B cell (primary cell): ENCODE data around the gene LSMEM2. TPM values are rescaled to one million over a fixed set of nuclear protein-coding genes. Genes with fewer than 3 reads are reported as not detected.
A peak's percentile ranks its signal among the peaks of the same experiment; 100 is the strongest.

ENCODE experiments used
- ATAC-seq: fragments of 200-7000 bp; cut with Tn5 transposase; one replicate; pipeline ENCODE4 v1.10.0; 2021; ENCODE audit warnings: low read depth, mild to moderate bottlenecking, moderate number of reproducible peaks, moderate library complexity
- CTCF ChIA-PET: fragments of 350-600 bp; sonication (Branson Sonifier 250); formaldehyde crosslinking; loops from one replicate; lab custom pipeline; 2021; ENCODE audit warnings: antibody characterized with exemption, inconsistent platforms; lab: Charles Lee
- POLR2A ChIA-PET: fragments of 350-600 bp; sonication (Branson Sonifier 250); formaldehyde crosslinking; loops from one replicate; lab custom pipeline; 2021; ENCODE audit warnings: antibody characterized with exemption; lab: Charles Lee
- DNase-seq: peaks from one replicate; pipeline ENCODE4 v3.0.0; 2013
- H2AFZ ChIP-seq: 2 replicates; pipeline ENCODE4 v1.6.1; 2012; ENCODE audit warnings: mild to moderate bottlenecking, low read depth, low read length; ENCODE audit not compliant: insufficient read depth, poor library complexity, severe bottlenecking
- H3K27ac ChIP-seq, 2 donors: 1 replicate in 1 of 2; 2 replicates in 1 of 2; pipeline ENCODE4 v1.5.1; 2012 to 2013; ENCODE audit warnings: low read length in 2 of 2, mild to moderate bottlenecking in 2 of 2, moderate library complexity in 1 of 2
- H3K27me3 ChIP-seq, 4 experiments: fragments of 200-600 bp in 1 of 4; sonication (generic) in 1 of 4; replicated peaks in 1 of 4; 1 replicate in 2 of 4; 2 replicates in 2 of 4; pipeline versions ENCODE4 v1.6.1 to v1.7.0; 2013 to 2016; ENCODE audit warnings: low read length in 3 of 4, mild to moderate bottlenecking in 2 of 4, mixed read lengths in 1 of 4, moderate library complexity in 1 of 4; ENCODE audit not compliant: insufficient read depth in 4 of 4, control insufficient read depth in 3 of 4; ENCODE audit errors: control extremely low read depth in 1 of 4
- H3K36me3 ChIP-seq, 2 experiments: replicated peaks in 1 of 2; 1 replicate in 1 of 2; 2 replicates in 1 of 2; pipeline versions ENCODE4 v1.6.1 to v1.7.1; 2013; ENCODE audit warnings: low read length in 1 of 2; ENCODE audit not compliant: insufficient read depth in 2 of 2, control insufficient read depth in 1 of 2; ENCODE audit errors: control extremely low read depth in 1 of 2, extremely low read depth in 1 of 2
- H3K4me1 ChIP-seq, 2 donors: fragments of 200-600 bp in 1 of 2; sonication (generic) in 1 of 2; 1 replicate in 1 of 2; 2 replicates in 1 of 2; pipeline versions ENCODE4 v1.5.1 to v1.6.1; 2013 to 2017; ENCODE audit warnings: low read length in 2 of 2; ENCODE audit not compliant: control insufficient read depth in 2 of 2, insufficient read depth in 2 of 2
- H3K4me2 ChIP-seq: replicated peaks from 2 replicates; pipeline ENCODE3; 2012; ENCODE audit warnings: mild to moderate bottlenecking, low read depth, low read length; ENCODE audit not compliant: poor library complexity, severe bottlenecking
- H3K4me3 ChIP-seq, 5 experiments: fragments of 200-600 bp in 1 of 5; sonication (generic) in 1 of 5; 1 replicate in 3 of 5; 2 replicates in 2 of 5; pipeline versions ENCODE4 v1.5.1 to v1.7.0; 2011 to 2016; ENCODE audit warnings: low read length in 4 of 5, mild to moderate bottlenecking in 4 of 5, low read depth in 2 of 5, control low read depth in 1 of 5, moderate library complexity in 1 of 5; ENCODE audit not compliant: insufficient read depth in 1 of 5; ENCODE audit errors: control extremely low read depth in 1 of 5, extremely low read depth in 1 of 5
- H3K79me2 ChIP-seq: fragments of 200-600 bp; sonication (generic); one replicate; pipeline ENCODE4 v1.6.0; 2016; ENCODE audit warnings: low read length; ENCODE audit not compliant: control insufficient read depth, insufficient read depth
- H3K9ac ChIP-seq: fragments of 200-600 bp; sonication (generic); 2 replicates; pipeline ENCODE4 v1.6.1; 2017; ENCODE audit warnings: mild to moderate bottlenecking, low read length, moderate library complexity
- H3K9me3 ChIP-seq, 3 donors: one replicate each; pipeline versions ENCODE4 v1.6.1 to v1.7.1; 2013; ENCODE audit warnings: low read length in 2 of 3; ENCODE audit not compliant: control insufficient read depth in 2 of 3, insufficient read depth in 1 of 3; ENCODE audit errors: control extremely low read depth in 1 of 3
- H4K20me1 ChIP-seq: 2 replicates; pipeline ENCODE4 v1.6.0; 2012; ENCODE audit warnings: mild to moderate bottlenecking, low read length; ENCODE audit not compliant: insufficient read depth, control insufficient read depth, poor library complexity, severe bottlenecking
- H3K27ac Mint-ChIP-seq: one replicate; pipeline ENCODE4 v1.8.0; 2021; ENCODE audit warnings: mixed read lengths
- H3K27me3 Mint-ChIP-seq: one replicate; pipeline ENCODE4 v1.8.0; 2021; ENCODE audit warnings: mixed read lengths
- H3K4me1 Mint-ChIP-seq: one replicate; pipeline ENCODE4 v1.8.0; 2021; ENCODE audit warnings: mixed read lengths
- H3K4me3 Mint-ChIP-seq: one replicate; pipeline ENCODE4 v1.8.0; 2021; ENCODE audit warnings: mixed read lengths
- H3K9me3 Mint-ChIP-seq: one replicate; pipeline ENCODE4 v1.8.0; 2022; ENCODE audit warnings: mixed read lengths; ENCODE audit not compliant: insufficient read depth
- EZH2 ChIP-seq: IDR thresholded peaks from 2 replicates; pipeline ENCODE4 v1.6.1; 2012; ENCODE audit warnings: borderline replicate concordance, low read depth, mild to moderate bottlenecking, moderate library complexity, low read length; ENCODE audit not compliant: insufficient read depth, poor library complexity, severe bottlenecking
- WGBS: methylation state at CpG from one replicate; pipeline ENCODE4 v1.1.5; 2013; ENCODE audit warnings: missing lambda C conversion rate; ENCODE audit not compliant: insufficient coverage; 5-methylcytosine and 5-hydroxymethylcytosine counted together
- intact Hi-C: fragments of 100-400 bp; cut with micrococcal nuclease; formaldehyde crosslinking; loops from one replicate; pipeline ENCODE4 v1.10.0; 2022
- polyA plus RNA-seq: library from polyadenylated mRNA; depleted of rRNA; stranded (reverse); fragments of >200 nt; gene quantifications from 2 replicates; pipeline ENCODE4 v1.2.3, GENCODE V29; 2012
- total RNA-seq, 2 donors: library from RNA; stranded (reverse); fragments of 120-200 nt in 1 of 2; gene quantifications; 1 replicate in 1 of 2; 2 replicates in 1 of 2; pipeline versions ENCODE4 v1.2.3 to v1.2.4, GENCODE V29; 2013 to 2022
- TF ChIP-seq, protein P1 (sequence below): fragments of 200-600 bp; IDR thresholded peaks from one replicate; pipeline ENCODE4 v1.8.0; 2022; ENCODE audit warnings: antibody characterized with exemption, mild to moderate bottlenecking

Gene LSMEM2
- total and polyA plus RNA-seq, 2 donors (not counting 1 experiment from before 2014, with no cell fraction given), result not detected

DNA sequence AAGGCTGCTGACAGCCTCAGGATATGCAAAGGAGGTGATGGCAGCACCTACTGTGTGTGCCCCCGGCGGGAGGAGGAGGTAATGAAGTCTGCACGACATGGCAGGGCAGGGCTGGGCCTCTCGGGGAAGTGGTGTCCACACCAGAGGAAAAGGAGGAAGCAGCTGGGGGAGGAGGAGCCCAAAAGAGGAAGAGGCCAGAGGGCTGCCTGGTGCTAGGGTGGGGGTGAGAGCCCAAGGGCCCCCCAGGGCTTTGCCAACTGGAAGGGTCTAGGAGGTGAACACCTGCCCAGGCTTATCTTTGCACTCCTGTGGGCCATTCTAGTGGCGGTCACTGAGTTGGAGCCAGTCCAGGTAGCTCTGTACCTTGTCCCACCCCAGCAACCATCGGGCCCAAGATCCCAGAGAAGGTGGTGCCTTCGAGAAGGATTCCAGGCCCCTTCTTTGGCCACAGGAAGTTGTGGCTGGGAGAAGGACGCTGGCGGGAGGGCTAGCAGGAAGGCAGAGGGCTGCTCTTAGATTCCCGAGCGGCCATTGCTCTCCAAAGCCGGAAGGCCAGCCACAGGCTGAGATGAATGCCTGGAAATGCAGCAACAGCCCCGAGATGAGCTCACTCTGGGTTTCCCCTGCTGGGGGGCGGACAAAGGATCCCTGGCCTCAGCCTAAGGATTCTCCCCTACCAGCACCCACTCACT, 35.9 kb upstream of the LSMEM2 start:
- H3K4me1 ChIP-seq, result peaks cover 84 to 96% of the 10 kb centered on the region in 2 donors
- H2AFZ ChIP-seq, result no peak overlapping the region
- peak overlapping the region; percentile 25 to 52 (median 42) for H3K4me3 ChIP-seq
- Mint-ChIP-seq H3K27me3 (no peaks in the 10 kb centered on the region), H3K9me3 (no peaks in the 10 kb centered on the region), H3K4me3 (peak overlapping the region; percentile 88), H3K27ac (peak overlapping the region; percentile 98), H3K4me1 (peaks cover 85% of the 10 kb centered on the region)
- DNase-seq (peak; percentile 86), ATAC-seq (peak; percentile 72)
- peaks cover 94% of the 10 kb centered on the region for H4K20me1 ChIP-seq
- H3K79me2 ChIP-seq, result peaks cover 100% of the 10 kb centered on the region
- H3K9me3 ChIP-seq, result no peaks in the 10 kb centered on the region
- no peak for TF ChIP-seq EZH2
- TF ChIP-seq, protein P1, sequence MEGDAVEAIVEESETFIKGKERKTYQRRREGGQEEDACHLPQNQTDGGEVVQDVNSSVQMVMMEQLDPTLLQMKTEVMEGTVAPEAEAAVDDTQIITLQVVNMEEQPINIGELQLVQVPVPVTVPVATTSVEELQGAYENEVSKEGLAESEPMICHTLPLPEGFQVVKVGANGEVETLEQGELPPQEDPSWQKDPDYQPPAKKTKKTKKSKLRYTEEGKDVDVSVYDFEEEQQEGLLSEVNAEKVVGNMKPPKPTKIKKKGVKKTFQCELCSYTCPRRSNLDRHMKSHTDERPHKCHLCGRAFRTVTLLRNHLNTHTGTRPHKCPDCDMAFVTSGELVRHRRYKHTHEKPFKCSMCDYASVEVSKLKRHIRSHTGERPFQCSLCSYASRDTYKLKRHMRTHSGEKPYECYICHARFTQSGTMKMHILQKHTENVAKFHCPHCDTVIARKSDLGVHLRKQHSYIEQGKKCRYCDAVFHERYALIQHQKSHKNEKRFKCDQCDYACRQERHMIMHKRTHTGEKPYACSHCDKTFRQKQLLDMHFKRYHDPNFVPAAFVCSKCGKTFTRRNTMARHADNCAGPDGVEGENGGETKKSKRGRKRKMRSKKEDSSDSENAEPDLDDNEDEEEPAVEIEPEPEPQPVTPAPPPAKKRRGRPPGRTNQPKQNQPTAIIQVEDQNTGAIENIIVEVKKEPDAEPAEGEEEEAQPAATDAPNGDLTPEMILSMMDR, result peak; percentile 40
- peak overlapping the region; percentile 76 for H3K4me2 ChIP-seq
- no peaks in the 10 kb centered on the region for H3K27me3 ChIP-seq
- peak overlapping the region; percentile 81 to 91 for H3K27ac ChIP-seq
- peaks cover 0 to 53% of the 10 kb centered on the region in 2 experiments for H3K36me3 ChIP-seq
- CTCF ChIA-PET, result interaction anchor here (0.7 to 27.3 kb wide), 10 partner anchors 6 to 98 kb away, joined by 3 to 596 read pairs (median 6); partner anchors contain the start of genes GNAI2, GNAT1 and RASSF1
- POLR2A ChIA-PET, result interaction anchor here (0.5 to 1.5 kb wide), 8 partner anchors 7 to 1232 kb away, joined by 3 to 8 read pairs (median 4); partner anchors contain the start of gene GNAI2
- peak overlapping the region; percentile 61 for H3K9ac ChIP-seq
- 11% methylated on average over 14 of the region's 14 CpGs for WGBS
- intact Hi-C loops, result no loop called here

DNA sequence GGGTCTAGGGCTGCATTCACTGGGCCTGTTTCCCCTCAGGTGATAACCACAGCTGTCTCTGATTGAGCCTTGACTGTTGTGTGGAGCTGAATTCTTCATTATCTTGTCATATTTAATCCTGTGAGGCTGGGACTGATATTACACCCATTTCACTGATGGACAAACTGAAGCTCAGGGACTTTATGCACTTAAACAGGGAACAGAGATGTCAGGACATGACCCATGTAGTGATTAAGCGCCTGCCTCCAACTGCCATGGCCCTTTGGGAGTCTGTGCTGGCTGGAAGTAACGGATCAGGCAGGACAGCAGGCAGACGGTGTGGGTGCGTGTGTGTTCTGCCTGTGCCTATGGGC, 35.4 kb upstream of the LSMEM2 start:
- intact Hi-C loops, result no loop called here
- peak overlapping the region in 4 of 5 experiments; percentile 25 to 52 (median 42) for H3K4me3 ChIP-seq
- peaks cover 0 to 53% of the 10 kb centered on the region in 2 experiments for H3K36me3 ChIP-seq
- H3K4me2 ChIP-seq, result peak overlapping the region; percentile 76
- Mint-ChIP-seq H3K9me3 (no peaks in the 10 kb centered on the region), H3K4me3 (peak overlapping the region; percentile 88), H3K27me3 (no peaks in the 10 kb centered on the region), H3K4me1 (peaks cover 85% of the 10 kb centered on the region), H3K27ac (peak overlapping the region; percentile 98)
- H3K9me3 ChIP-seq, result no peaks in the 10 kb centered on the region
- TF ChIP-seq, protein P1, result no peak
- no peak for TF ChIP-seq EZH2
- ATAC-seq (no peak), DNase-seq (no peak)
- peak overlapping the region; percentile 61 for H3K9ac ChIP-seq
- peaks cover 82 to 96% of the 10 kb centered on the region in 2 donors for H3K4me1 ChIP-seq
- 100% methylated on average over 4 of the region's 4 CpGs for WGBS
- H2AFZ ChIP-seq, result no peak overlapping the region
- H3K27ac ChIP-seq, result peak overlapping the region; percentile 81 to 91
- peaks cover 94% of the 10 kb centered on the region for H4K20me1 ChIP-seq
- no peaks in the 10 kb centered on the region for H3K27me3 ChIP-seq
- POLR2A ChIA-PET, result interaction anchor here (0.6 to 1.5 kb wide), 5 partner anchors 8 to 1233 kb away, joined by 4 to 8 read pairs (median 5); partner anchors contain the start of gene GNAI2
- CTCF ChIA-PET, result interaction anchor here (0.7 to 27.3 kb wide), 9 partner anchors 5 to 97 kb away, joined by 3 to 596 read pairs (median 7); partner anchors contain the start of genes GNAI2, GNAT1 and RASSF1
- peaks cover 100% of the 10 kb centered on the region for H3K79me2 ChIP-seq
